Measurements from ENCODE around the gene GRIN2C.

Gene GRIN2C

GRCh38 chr17:74818291-74818938, 41.3 kb downstream of the GRIN2C start:
- DNase-seq: no peak

- peak; percentile 29 for DNase-seq
Measured at GRCh38 chr17:74816905-74817620, 42.6 kb downstream of the GRIN2C start.

GRCh38 chr17:74815550-74816370, 43.9 kb downstream of the GRIN2C start:
- no peak for DNase-seq

GRCh38 chr17:74815067-74815466, 44.6 kb downstream of the GRIN2C start:
- no peak for DNase-seq

GRCh38 chr17:74814453-74814852, 45.2 kb downstream of the GRIN2C start:
- DNase-seq: no peak

- DNase-seq: no peak
Measured at GRCh38 chr17:74812109-74813009, 47.3 kb downstream of the GRIN2C start.

- DNase-seq: no peak
Measured at GRCh38 chr17:74810699-74811485, 48.8 kb downstream of the GRIN2C start.

GRCh38 chr17:74808714-74809430, 50.8 kb downstream of the GRIN2C start:
- DNase-seq: no peak

GRCh38 chr17:74807925-74808324, 51.8 kb downstream of the GRIN2C start:
- DNase-seq: no peak

- no peak for DNase-seq
Measured at GRCh38 chr17:74807441-74807840, 52.2 kb downstream of the GRIN2C start.

- DNase-seq: no peak
Measured at GRCh38 chr17:74806334-74806733, 53.4 kb downstream of the GRIN2C start.

- no peak for DNase-seq
Measured at GRCh38 chr17:74805591-74805991, 54.1 kb downstream of the GRIN2C start.

GRCh38 chr17:74804683-74805082, 55.0 kb downstream of the GRIN2C start:
- no peak for DNase-seq

- no peak for DNase-seq
Measured at GRCh38 chr17:74803971-74804370, 55.7 kb downstream of the GRIN2C start.

GRCh38 chr17:74803388-74803930, 56.2 kb downstream of the GRIN2C start:
- no peak for DNase-seq

GRCh38 chr17:74801896-74802295, 57.8 kb downstream of the GRIN2C start:
- DNase-seq: no peak

- no peak for DNase-seq
Measured at GRCh38 chr17:74800531-74800930, 59.2 kb downstream of the GRIN2C start.

- no peak for DNase-seq
Measured at GRCh38 chr17:74799097-74799496, 60.6 kb downstream of the GRIN2C start.

- no peak for DNase-seq
Measured at GRCh38 chr17:74798239-74798707, 61.4 kb downstream of the GRIN2C start.

GRCh38 chr17:74797824-74798223, 61.9 kb downstream of the GRIN2C start:
- no peak for DNase-seq

GRCh38 chr17:74796866-74797265, 62.8 kb downstream of the GRIN2C start:
- no peak for DNase-seq

Data from NCI-H146 (cell line).